OCI-LY1 (cell line): ENCODE measurements around the gene ZBTB20.

Experiments used
- H2AFZ ChIP-seq: fragments of 200-600 bp; sonication (generic), shearing (Covaris generic); 2 replicates; pipeline ENCODE4 v1.6.0; 2014; ENCODE audit warnings: antibody characterized with exemption, mild to moderate bottlenecking, low read length
- H3F3A ChIP-seq: fragments of 200-600 bp; sonication (generic), shearing (Covaris generic); 2 replicates; pipeline ENCODE4 v1.6.0; 2014; ENCODE audit warnings: mild to moderate bottlenecking, antibody characterized with exemption, low read length, moderate library complexity; ENCODE audit not compliant: insufficient read depth
- H3K27ac ChIP-seq: fragments of 200-600 bp; sonication (generic); 2 replicates; pipeline ENCODE4 v1.5.1; 2014; ENCODE audit warnings: low read length, mixed run types, mild to moderate bottlenecking, low read depth; ENCODE audit not compliant: poor library complexity, severe bottlenecking
- H3K27me3 ChIP-seq: fragments of 200-600 bp; sonication (generic); 2 replicates; pipeline ENCODE4 v1.6.0; 2014; ENCODE audit warnings: antibody characterized with exemption, mild to moderate bottlenecking, low read length, moderate library complexity; ENCODE audit not compliant: insufficient read depth
- H3K36me3 ChIP-seq: fragments of 200-600 bp; sonication (generic); 2 replicates; pipeline ENCODE4 v1.6.1; 2014; ENCODE audit warnings: mild to moderate bottlenecking, antibody characterized with exemption, low read length, moderate library complexity, mixed read lengths; ENCODE audit not compliant: insufficient read depth
- H3K4me1 ChIP-seq: fragments of 200-600 bp; sonication (generic); 2 replicates; pipeline ENCODE4 v1.5.1; 2014; ENCODE audit warnings: mild to moderate bottlenecking, low read length, moderate library complexity; ENCODE audit not compliant: insufficient read depth, severe bottlenecking
- H3K4me2 ChIP-seq: fragments of 200-600 bp; sonication (generic), shearing (Covaris generic); 2 replicates; pipeline ENCODE4 v1.6.1; 2014; ENCODE audit warnings: low read length
- H3K4me3 ChIP-seq: fragments of 200-600 bp; sonication (generic); 2 replicates; pipeline ENCODE4 v1.5.1; 2014; ENCODE audit warnings: low read length, low read depth, mild to moderate bottlenecking, mixed read lengths; ENCODE audit not compliant: poor library complexity, severe bottlenecking
- H3K79me2 ChIP-seq: fragments of 200-600 bp; shearing (Covaris generic); 2 replicates; pipeline ENCODE4 v1.6.1; 2016; ENCODE audit warnings: mixed run types, low read length, mixed read lengths; ENCODE audit not compliant: insufficient read depth
- H3K9ac ChIP-seq: fragments of 200-600 bp; sonication (generic), shearing (Covaris generic); 2 replicates; pipeline ENCODE4 v1.6.1; 2014; ENCODE audit warnings: mild to moderate bottlenecking, low read length, mixed read lengths
- H3K9me2 ChIP-seq: fragments of 200-600 bp; sonication (generic), shearing (Covaris generic); 2 replicates; pipeline ENCODE4 v1.6.1; 2014; ENCODE audit warnings: low read depth, mild to moderate bottlenecking, low read length, mixed read lengths
- H3K9me3 ChIP-seq: fragments of 200-600 bp; shearing (Covaris generic); 2 replicates; pipeline ENCODE4 v1.6.1; 2014; ENCODE audit warnings: low read length, mixed read lengths
- H4K20me1 ChIP-seq: fragments of 200-600 bp; sonication (generic), shearing (Covaris generic); 2 replicates; pipeline ENCODE4 v1.6.0; 2016; ENCODE audit warnings: mild to moderate bottlenecking, low read length; ENCODE audit not compliant: insufficient read depth
- CTCF ChIP-seq: fragments of 200-600 bp; sonication (generic), shearing (Covaris generic); IDR thresholded peaks from 2 replicates; pipeline ENCODE4 v1.5.1; 2017; ENCODE audit warnings: mild to moderate bottlenecking, antibody characterized with exemption, low read length, moderate library complexity, mixed read lengths
- EZH2 ChIP-seq: fragments of 200-600 bp; sonication (generic), shearing (Covaris generic); IDR thresholded peaks from 2 replicates; pipeline ENCODE4 v1.8.0; 2017; ENCODE audit warnings: borderline replicate concordance, mixed run types, mild to moderate bottlenecking, antibody characterized with exemption, low read length, moderate library complexity, mixed read lengths

ZBTB20 gene

GRCh38 chr3:114451051-114451451 is 696.0 kb downstream of the ZBTB20 start:
- TF ChIP-seq EZH2 (no peak), CTCF (no peak)
- Histone ChIP-seq H4K20me1 (no peaks in the 10 kb centered on the region), H3K36me3 (no peaks in the 10 kb centered on the region), H3K4me2 (no peak overlapping the region), H3K27me3 (0 out of 2 replicates have a peak, but pooled peaks cover 8% of the 10 kb centered on the region), H3F3A (no peaks in the 10 kb centered on the region), H3K79me2 (no peaks in the 10 kb centered on the region), H3K27ac (no peak overlapping the region), H3K4me3 (no peak overlapping the region), H3K9me2 (no peaks in the 10 kb centered on the region), H3K9me3 (no peaks in the 10 kb centered on the region), H3K4me1 (peaks cover 5% of the 10 kb centered on the region), H3K9ac (no peak overlapping the region), H2AFZ (no peak overlapping the region)

- Histone ChIP-seq H3K4me2 (no peak overlapping the region), H3F3A (no peaks in the 10 kb centered on the region), H3K79me2 (no peaks in the 10 kb centered on the region), H3K4me1 (peaks cover 5% of the 10 kb centered on the region), H4K20me1 (no peaks in the 10 kb centered on the region), H2AFZ (no peak overlapping the region), H3K4me3 (no peak overlapping the region), H3K9me2 (no peaks in the 10 kb centered on the region), H3K9ac (no peak overlapping the region), H3K27me3 (0 out of 2 replicates have a peak, but pooled peaks cover 3% of the 10 kb centered on the region), H3K36me3 (no peaks in the 10 kb centered on the region), H3K9me3 (no peaks in the 10 kb centered on the region), H3K27ac (no peak overlapping the region)
- TF ChIP-seq CTCF: no peak
- no peak for TF ChIP-seq EZH2
Measured at GRCh38 chr3:114450008-114450596, 697.0 kb downstream of the ZBTB20 start.

- H3K36me3 ChIP-seq: no peaks in the 10 kb centered on the region
- H3K4me1 ChIP-seq: peaks cover 5% of the 10 kb centered on the region
- H4K20me1 ChIP-seq: no peaks in the 10 kb centered on the region
- H3K4me3 ChIP-seq: no peak overlapping the region
- no peaks in the 10 kb centered on the region for H3K79me2 ChIP-seq
- no peaks in the 10 kb centered on the region for H3K27me3 ChIP-seq
- TF ChIP-seq EZH2: no peak
- no peak for TF ChIP-seq CTCF
- H3K9me2 ChIP-seq: no peaks in the 10 kb centered on the region
- no peak overlapping the region for H3K27ac ChIP-seq
- no peaks in the 10 kb centered on the region for H3F3A ChIP-seq
- H2AFZ ChIP-seq: no peak overlapping the region
- no peak overlapping the region for H3K4me2 ChIP-seq
- no peak overlapping the region for H3K9ac ChIP-seq
- H3K9me3 ChIP-seq: no peaks in the 10 kb centered on the region
Measured at GRCh38 chr3:114449271-114450007, 697.6 kb downstream of the ZBTB20 start.
